SK-N-SH treated with all-trans-retinoic acid at 6 μM for 48 hours (cell line): ENCODE data around the gene C19orf53.

Experiments
- ATAC-seq: fragments of 200-7000 bp; cut with Tn5 transposase; 3 replicates; pipeline ENCODE4 v1.9.1; 2020; ENCODE audit warnings: mild to moderate bottlenecking, moderate library complexity
- BACH2 ChIP-seq: fragments of 250-450 bp; sonication (Bioruptor Pico); IDR thresholded peaks from 2 replicates; pipeline ENCODE4 v1.9.0; 2021; ENCODE audit warnings: mild to moderate bottlenecking, borderline replicate concordance
- ESRRG ChIP-seq: fragments of 250-450 bp; sonication (Bioruptor Pico); IDR thresholded peaks from 2 replicates; pipeline ENCODE4 v1.6.1; 2021; ENCODE audit warnings: mild to moderate bottlenecking
- GLIS3 ChIP-seq: fragments of 250-450 bp; sonication (Bioruptor Pico); IDR thresholded peaks from 2 replicates; pipeline ENCODE4 v1.5.0; 2020; ENCODE audit warnings: mild to moderate bottlenecking, moderate library complexity
- ISL1 ChIP-seq: fragments of 250-450 bp; sonication (Bioruptor Pico); IDR thresholded peaks from 2 replicates; pipeline ENCODE4 v2.1.2; 2022; ENCODE audit warnings: mild to moderate bottlenecking, moderate library complexity
- OSR1 ChIP-seq: fragments of 250-450 bp; sonication (Bioruptor Pico); IDR thresholded peaks from 2 replicates; pipeline ENCODE4 v1.8.0; 2022; ENCODE audit warnings: moderate library complexity, mild to moderate bottlenecking, inconsistent platforms
- PPARA ChIP-seq: fragments of 250-450 bp; sonication (Bioruptor Pico); IDR thresholded peaks from 2 replicates; pipeline ENCODE4 v1.5.0; 2020; ENCODE audit warnings: mild to moderate bottlenecking, borderline replicate concordance
- SNAI2 ChIP-seq: fragments of 250-450 bp; sonication (Bioruptor Pico); IDR thresholded peaks from 2 replicates; pipeline ENCODE4 v1.5.0; 2020; ENCODE audit warnings: mild to moderate bottlenecking, moderate library complexity
- TCF4 ChIP-seq: fragments of 250-450 bp; sonication (Bioruptor Pico); IDR thresholded peaks from 2 replicates; pipeline ENCODE4 v1.8.0; 2021; ENCODE audit warnings: mild to moderate bottlenecking, moderate library complexity, borderline replicate concordance
- TOX ChIP-seq: fragments of 250-450 bp; sonication (Bioruptor Pico); IDR thresholded peaks from 2 replicates; pipeline ENCODE4 v1.8.0; 2021; ENCODE audit warnings: mild to moderate bottlenecking, moderate library complexity, borderline replicate concordance
- ZC3H10 ChIP-seq: fragments of 250-450 bp; sonication (Bioruptor Pico); IDR thresholded peaks from 2 replicates; pipeline ENCODE4 v1.5.1; 2021; ENCODE audit warnings: mild to moderate bottlenecking, moderate library complexity
- ZFP3 ChIP-seq: fragments of 250-450 bp; sonication (Bioruptor Pico); IDR thresholded peaks from 2 replicates; pipeline ENCODE4 v1.5.0; 2020; ENCODE audit warnings: mild to moderate bottlenecking, moderate library complexity
- ZFP30 ChIP-seq: fragments of 450-650 bp; formaldehyde crosslinking; IDR thresholded peaks from 2 replicates; pipeline ENCODE4 v1.5.0; 2022; ENCODE audit warnings: mild to moderate bottlenecking, moderate library complexity
- ZNF565 ChIP-seq: fragments of 450-650 bp; formaldehyde crosslinking; conservative IDR thresholded peaks from 2 replicates; pipeline ENCODE4 v1.5.0; 2020; ENCODE audit warnings: low read depth, mild to moderate bottlenecking, moderate library complexity
- ZNF70 ChIP-seq: fragments of 450-650 bp; formaldehyde crosslinking; IDR thresholded peaks from 2 replicates; pipeline ENCODE4 v1.5.0; 2020; ENCODE audit warnings: mild to moderate bottlenecking, moderate library complexity
- ZNF8 ChIP-seq: fragments of 450-650 bp; formaldehyde crosslinking; IDR thresholded peaks from 2 replicates; pipeline ENCODE4 v1.5.0; 2020; ENCODE audit warnings: mild to moderate bottlenecking, moderate library complexity
- TF ChIP-seq, protein P1 (sequence below): fragments of 250-450 bp; sonication (Bioruptor Pico); IDR thresholded peaks from 2 replicates; pipeline ENCODE4 v1.8.0; 2020; ENCODE audit warnings: mild to moderate bottlenecking, moderate library complexity, borderline replicate concordance
- TF ChIP-seq, protein P2 (sequence below): fragments of 250-450 bp; sonication (Bioruptor Pico); IDR thresholded peaks from 2 replicates; pipeline ENCODE4 v1.5.1; 2021; ENCODE audit warnings: mild to moderate bottlenecking, moderate library complexity
- TF ChIP-seq, protein P3 (sequence below): fragments of 250-450 bp; sonication (Bioruptor Pico); IDR thresholded peaks from 2 replicates; pipeline ENCODE4 v1.5.0; 2020; ENCODE audit warnings: mild to moderate bottlenecking, moderate library complexity
- TF ChIP-seq, protein P4 (sequence below): fragments of 250-450 bp; sonication (Bioruptor Pico); IDR thresholded peaks from 2 replicates; pipeline ENCODE4 v1.8.0; 2021; ENCODE audit warnings: low read depth, mild to moderate bottlenecking, moderate library complexity, borderline replicate concordance
- TF ChIP-seq, protein P5 (sequence below): fragments of 250-450 bp; sonication (Bioruptor Pico); IDR thresholded peaks from 2 replicates; pipeline ENCODE4 v1.5.1; 2020; ENCODE audit warnings: low read depth, mild to moderate bottlenecking, moderate library complexity

The C19orf53 gene

DNA sequence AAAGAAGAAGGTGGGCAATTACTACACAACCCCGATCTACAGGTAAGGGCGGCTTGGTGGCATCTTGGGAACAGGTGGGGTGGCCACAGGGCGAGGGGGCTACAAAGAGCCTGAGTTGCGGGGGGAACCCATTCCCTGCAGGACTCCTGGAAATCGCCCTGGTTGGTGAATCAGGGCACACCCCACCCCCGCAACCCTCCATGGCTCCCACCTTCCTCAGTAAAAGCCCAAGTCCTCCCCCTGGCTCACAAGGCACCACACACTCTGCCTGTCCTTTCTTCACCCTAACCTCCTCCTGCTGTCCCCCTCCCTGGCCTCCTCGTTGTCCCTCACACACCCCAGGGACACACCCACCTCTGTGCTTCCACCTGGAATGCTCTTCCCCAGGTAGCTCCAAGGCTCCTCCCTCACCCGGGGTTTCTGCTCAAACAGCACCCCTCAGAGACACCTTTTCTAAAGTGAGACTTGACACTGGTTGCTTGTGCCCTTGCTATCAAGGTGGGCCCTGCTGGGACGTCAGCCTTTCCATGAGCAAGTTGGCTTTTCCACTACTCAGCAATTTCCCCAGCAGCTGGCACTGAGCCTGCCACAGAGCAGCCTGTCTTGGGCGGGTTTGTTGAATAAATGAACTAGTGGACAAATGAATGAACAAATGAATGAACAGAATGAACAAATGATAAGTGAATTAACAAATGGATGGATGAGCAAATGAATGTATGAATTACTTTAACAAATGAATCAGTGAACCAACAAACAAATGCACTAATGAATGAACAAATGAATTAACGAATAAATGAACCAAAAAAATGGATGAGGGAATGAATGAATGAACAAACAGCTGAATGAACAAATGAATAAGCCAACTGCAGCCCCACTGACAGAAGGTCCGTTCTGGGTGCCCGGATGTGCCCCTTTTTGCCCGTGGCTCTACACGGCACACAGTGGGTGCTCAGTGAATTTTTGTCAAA, 16.2 kb upstream of the C19orf53 start:
- TF ChIP-seq, protein P1, sequence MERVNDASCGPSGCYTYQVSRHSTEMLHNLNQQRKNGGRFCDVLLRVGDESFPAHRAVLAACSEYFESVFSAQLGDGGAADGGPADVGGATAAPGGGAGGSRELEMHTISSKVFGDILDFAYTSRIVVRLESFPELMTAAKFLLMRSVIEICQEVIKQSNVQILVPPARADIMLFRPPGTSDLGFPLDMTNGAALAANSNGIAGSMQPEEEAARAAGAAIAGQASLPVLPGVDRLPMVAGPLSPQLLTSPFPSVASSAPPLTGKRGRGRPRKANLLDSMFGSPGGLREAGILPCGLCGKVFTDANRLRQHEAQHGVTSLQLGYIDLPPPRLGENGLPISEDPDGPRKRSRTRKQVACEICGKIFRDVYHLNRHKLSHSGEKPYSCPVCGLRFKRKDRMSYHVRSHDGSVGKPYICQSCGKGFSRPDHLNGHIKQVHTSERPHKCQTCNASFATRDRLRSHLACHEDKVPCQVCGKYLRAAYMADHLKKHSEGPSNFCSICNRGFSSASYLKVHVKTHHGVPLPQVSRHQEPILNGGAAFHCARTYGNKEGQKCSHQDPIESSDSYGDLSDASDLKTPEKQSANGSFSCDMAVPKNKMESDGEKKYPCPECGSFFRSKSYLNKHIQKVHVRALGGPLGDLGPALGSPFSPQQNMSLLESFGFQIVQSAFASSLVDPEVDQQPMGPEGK: no peak
- TF ChIP-seq SNAI2 (CRISPR knock-in tag): no peak
- no peak for TF ChIP-seq GLIS3
- no peak for TF ChIP-seq ZNF565 (CRISPR knock-in tag)
- TF ChIP-seq ZNF8 (CRISPR knock-in tag): no peak
- TF ChIP-seq ZFP30 (CRISPR knock-in tag): no peak
- no peak for TF ChIP-seq TOX (CRISPR knock-in tag)
- no peak for TF ChIP-seq ESRRG (CRISPR knock-in tag)
- TF ChIP-seq, protein P2, sequence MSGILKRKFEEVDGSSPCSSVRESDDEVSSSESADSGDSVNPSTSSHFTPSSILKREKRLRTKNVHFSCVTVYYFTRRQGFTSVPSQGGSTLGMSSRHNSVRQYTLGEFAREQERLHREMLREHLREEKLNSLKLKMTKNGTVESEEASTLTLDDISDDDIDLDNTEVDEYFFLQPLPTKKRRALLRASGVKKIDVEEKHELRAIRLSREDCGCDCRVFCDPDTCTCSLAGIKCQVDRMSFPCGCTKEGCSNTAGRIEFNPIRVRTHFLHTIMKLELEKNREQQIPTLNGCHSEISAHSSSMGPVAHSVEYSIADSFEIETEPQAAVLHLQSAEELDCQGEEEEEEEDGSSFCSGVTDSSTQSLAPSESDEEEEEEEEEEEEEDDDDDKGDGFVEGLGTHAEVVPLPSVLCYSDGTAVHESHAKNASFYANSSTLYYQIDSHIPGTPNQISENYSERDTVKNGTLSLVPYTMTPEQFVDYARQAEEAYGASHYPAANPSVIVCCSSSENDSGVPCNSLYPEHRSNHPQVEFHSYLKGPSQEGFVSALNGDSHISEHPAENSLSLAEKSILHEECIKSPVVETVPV (CRISPR knock-in tag): no peak
- TF ChIP-seq PPARA: no peak
- TF ChIP-seq BACH2 (CRISPR knock-in tag): no peak
- no peak for TF ChIP-seq OSR1 (CRISPR knock-in tag)
- no peak for TF ChIP-seq ISL1 (CRISPR knock-in tag)
- TF ChIP-seq, protein P3, sequence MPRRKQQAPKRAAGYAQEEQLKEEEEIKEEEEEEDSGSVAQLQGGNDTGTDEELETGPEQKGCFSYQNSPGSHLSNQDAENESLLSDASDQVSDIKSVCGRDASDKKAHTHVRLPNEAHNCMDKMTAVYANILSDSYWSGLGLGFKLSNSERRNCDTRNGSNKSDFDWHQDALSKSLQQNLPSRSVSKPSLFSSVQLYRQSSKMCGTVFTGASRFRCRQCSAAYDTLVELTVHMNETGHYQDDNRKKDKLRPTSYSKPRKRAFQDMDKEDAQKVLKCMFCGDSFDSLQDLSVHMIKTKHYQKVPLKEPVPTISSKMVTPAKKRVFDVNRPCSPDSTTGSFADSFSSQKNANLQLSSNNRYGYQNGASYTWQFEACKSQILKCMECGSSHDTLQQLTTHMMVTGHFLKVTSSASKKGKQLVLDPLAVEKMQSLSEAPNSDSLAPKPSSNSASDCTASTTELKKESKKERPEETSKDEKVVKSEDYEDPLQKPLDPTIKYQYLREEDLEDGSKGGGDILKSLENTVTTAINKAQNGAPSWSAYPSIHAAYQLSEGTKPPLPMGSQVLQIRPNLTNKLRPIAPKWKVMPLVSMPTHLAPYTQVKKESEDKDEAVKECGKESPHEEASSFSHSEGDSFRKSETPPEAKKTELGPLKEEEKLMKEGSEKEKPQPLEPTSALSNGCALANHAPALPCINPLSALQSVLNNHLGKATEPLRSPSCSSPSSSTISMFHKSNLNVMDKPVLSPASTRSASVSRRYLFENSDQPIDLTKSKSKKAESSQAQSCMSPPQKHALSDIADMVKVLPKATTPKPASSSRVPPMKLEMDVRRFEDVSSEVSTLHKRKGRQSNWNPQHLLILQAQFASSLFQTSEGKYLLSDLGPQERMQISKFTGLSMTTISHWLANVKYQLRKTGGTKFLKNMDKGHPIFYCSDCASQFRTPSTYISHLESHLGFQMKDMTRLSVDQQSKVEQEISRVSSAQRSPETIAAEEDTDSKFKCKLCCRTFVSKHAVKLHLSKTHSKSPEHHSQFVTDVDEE (CRISPR knock-in tag): no peak
- no peak for TF ChIP-seq ZFP3 (CRISPR knock-in tag)
- TF ChIP-seq, protein P4, sequence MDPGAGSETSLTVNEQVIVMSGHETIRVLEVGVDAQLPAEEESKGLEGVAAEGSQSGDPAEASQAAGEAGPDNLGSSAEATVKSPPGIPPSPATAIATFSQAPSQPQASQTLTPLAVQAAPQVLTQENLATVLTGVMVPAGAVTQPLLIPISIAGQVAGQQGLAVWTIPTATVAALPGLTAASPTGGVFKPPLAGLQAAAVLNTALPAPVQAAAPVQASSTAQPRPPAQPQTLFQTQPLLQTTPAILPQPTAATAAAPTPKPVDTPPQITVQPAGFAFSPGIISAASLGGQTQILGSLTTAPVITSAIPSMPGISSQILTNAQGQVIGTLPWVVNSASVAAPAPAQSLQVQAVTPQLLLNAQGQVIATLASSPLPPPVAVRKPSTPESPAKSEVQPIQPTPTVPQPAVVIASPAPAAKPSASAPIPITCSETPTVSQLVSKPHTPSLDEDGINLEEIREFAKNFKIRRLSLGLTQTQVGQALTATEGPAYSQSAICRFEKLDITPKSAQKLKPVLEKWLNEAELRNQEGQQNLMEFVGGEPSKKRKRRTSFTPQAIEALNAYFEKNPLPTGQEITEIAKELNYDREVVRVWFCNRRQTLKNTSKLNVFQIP (CRISPR knock-in tag): no peak
- TF ChIP-seq ZC3H10 (CRISPR knock-in tag): no peak
- ATAC-seq: no peak

DNA sequence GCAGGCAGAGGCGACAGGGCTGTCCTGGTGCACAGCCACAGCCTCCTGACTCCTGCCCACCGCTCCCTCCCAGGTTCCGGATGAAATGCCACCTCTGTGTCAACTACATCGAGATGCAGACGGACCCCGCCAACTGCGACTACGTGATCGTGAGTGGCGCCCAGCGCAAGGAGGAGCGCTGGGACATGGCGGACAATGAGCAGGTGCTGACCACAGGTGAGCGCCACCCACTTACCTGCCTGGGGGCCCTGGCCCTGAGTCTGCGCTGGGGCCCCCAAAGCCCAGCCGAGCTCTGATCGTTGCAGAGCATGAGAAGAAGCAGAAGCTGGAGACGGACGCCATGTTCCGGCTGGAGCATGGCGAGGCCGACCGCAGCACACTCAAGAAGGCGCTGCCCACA, 15.5 kb upstream of the C19orf53 start:
- TF ChIP-seq ZFP30 (CRISPR knock-in tag) (no peak), ZFP3 (CRISPR knock-in tag) (no peak), ZNF565 (CRISPR knock-in tag) (no peak), BACH2 (CRISPR knock-in tag) (no peak), OSR1 (CRISPR knock-in tag) (no peak), PPARA (no peak), TCF4 (no peak), ZNF70 (no peak), TOX (CRISPR knock-in tag) (no peak), SNAI2 (CRISPR knock-in tag) (no peak), ZNF8 (CRISPR knock-in tag) (no peak), ISL1 (CRISPR knock-in tag) (no peak), GLIS3 (no peak)
- TF ChIP-seq, protein P3 (CRISPR knock-in tag): no peak
- TF ChIP-seq, protein P4 (CRISPR knock-in tag): no peak
- TF ChIP-seq, protein P5, sequence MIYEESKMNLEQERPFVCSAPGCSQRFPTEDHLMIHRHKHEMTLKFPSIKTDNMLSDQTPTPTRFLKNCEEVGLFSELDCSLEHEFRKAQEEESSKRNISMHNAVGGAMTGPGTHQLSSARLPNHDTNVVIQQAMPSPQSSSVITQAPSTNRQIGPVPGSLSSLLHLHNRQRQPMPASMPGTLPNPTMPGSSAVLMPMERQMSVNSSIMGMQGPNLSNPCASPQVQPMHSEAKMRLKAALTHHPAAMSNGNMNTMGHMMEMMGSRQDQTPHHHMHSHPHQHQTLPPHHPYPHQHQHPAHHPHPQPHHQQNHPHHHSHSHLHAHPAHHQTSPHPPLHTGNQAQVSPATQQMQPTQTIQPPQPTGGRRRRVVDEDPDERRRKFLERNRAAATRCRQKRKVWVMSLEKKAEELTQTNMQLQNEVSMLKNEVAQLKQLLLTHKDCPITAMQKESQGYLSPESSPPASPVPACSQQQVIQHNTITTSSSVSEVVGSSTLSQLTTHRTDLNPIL (CRISPR knock-in tag): no peak
- TF ChIP-seq, protein P2 (CRISPR knock-in tag): no peak

More for the DNA sequence above, 15.5 kb upstream of the C19orf53 start:
- no peak for ATAC-seq
